GM21381 (cell line): Measurements from ENCODE around the gene BRAT1.
"Not testable (repeated sequence)": the region's sequence is repeated elsewhere in the genome, so short reads cannot be mapped to it uniquely, and the experiment has no call there.

Experiments
- ATAC-seq: cut with Tn5 transposase; IDR thresholded peaks from one replicate; pipeline ENCODE4 v1.9.1; 2021; ENCODE audit warnings: mild to moderate bottlenecking, moderate library complexity; ENCODE audit not compliant: unreplicated experiment

Gene BRAT1

DNA sequence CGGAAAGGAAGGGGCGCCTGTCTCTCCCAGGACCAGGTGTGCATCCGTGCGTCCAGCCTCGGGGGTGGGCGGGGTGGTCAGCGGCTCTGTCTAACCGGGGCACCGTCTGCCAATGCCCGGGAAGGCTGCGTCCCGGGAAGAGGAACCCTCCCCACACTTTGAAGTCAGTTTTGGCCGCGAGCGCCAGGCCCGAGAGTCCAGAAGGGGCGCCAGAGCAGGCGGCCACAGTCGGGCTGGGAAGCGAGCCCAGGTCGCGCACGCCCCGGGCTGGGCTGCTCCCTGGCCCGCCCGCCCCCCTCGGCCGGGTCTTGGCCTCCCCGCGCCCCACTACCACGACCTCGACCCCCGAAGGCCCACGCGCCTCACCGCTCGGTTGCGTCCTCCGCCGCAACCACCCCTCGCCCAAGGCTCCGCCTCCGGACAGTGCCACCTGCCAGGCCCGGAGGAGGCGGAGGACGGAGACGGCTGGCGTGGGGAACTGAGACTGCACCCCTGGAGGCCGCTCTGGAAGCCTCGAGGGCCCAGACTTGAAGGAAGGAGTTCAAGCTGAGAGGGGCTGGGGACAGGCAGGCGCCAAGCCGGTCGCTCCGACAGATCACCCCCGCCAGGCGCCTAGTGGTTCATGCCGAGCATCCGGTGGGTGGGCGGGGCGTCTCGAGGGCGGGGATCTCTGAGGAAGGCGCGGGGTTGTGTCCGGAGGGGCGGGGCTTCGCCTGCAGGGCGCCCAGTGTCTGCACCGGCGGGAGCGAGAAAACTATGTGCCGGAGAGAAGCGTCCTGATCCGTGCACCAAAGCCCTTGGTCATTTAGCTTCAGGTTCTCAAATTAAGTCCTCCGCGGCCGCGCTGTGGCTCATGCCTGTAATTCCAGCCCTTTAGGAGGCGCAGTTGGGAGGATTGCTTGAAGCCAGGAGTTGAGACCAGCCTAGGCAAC, at the start of gene BRAT1:
TSS of gene BRAT1 (minus strand) at position 404 of the 932 bp plus-strand sequence. CDS start 1,093 bp downstream, outside the sequence.
- ATAC-seq, result peak; percentile 60

DNA sequence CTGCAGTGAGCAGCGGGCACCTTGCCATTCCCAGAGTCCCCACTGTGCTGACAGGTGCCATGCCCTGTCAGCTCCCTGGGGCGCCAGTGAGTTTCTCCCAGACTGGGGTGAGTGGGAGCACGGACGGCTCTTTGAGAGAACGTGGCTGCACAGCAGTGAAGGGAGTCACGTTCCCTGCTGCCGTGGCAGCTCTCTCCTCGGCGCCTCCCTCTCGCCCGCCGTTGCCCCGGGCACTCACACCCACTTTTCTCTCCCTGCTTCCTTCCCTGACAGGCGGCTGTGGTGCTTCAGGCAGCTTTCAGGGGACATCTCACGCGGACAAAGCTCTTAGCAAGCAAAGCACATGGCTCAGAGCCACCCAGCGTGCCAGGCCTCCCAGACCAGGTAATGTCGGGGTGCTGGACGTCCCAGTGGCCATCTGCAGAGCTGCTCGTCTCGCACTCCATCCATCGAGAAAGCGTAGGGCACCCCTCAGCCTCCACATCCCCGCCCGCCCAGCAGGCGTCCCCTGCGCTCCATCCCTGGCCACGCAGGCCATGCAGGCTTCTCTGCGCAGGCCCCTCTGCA, 49.4 kb upstream of the BRAT1 start:
- no peak for ATAC-seq

DNA sequence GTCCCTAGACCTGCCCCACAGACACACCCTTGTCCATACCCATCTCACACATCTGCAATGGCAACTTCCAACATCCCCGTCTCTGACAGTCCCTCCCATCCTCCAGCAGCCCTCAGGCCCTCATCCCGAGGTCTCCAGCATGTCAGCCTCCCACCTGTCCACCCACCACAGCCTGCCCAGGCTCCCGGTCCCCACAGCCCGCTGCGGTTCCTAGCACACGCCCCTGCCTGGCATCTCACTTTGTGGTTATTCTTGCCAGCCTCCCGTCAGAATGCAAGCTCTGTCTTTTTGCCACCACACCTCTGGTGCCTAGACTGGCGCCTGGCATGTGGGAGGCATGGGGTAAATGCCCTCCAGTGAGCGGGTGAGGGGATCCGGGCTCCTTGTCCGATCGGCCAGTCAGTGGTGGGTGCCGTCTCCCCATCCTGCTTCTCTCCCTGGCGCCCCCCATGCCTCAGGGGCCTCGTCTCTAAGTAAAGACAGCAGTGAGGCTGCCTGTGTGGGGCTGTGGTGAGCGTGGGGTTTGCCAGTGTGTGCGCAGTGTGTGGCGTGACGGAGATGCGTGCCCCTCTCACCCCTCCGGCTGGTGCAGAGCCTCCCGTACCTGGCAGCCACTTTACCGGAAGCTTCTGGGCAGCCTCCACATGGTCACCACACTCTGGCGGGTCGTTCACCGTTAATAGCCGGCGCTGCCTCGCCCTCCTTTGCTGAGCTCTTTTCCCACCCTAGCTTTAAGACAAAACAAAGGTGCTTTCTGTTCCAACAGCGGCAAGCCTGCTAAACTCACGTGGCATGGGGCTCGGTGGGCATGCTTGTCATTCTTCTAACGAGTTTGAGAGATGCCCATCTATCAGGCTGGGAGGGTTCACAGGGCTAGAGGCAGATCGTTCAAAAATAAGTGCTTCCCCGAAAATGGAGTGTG, 48.0 kb upstream of the BRAT1 start:
- ATAC-seq, result no peak

- ATAC-seq, result no peak
Observed at GRCh38 chr7:2602406-2603043, 47.2 kb upstream of the BRAT1 start.

GRCh38 chr7:2601907-2602306, 46.6 kb upstream of the BRAT1 start:
- ATAC-seq, result no peak

GRCh38 chr7:2601065-2601464, 45.7 kb upstream of the BRAT1 start:
- ATAC-seq, result no peak

DNA sequence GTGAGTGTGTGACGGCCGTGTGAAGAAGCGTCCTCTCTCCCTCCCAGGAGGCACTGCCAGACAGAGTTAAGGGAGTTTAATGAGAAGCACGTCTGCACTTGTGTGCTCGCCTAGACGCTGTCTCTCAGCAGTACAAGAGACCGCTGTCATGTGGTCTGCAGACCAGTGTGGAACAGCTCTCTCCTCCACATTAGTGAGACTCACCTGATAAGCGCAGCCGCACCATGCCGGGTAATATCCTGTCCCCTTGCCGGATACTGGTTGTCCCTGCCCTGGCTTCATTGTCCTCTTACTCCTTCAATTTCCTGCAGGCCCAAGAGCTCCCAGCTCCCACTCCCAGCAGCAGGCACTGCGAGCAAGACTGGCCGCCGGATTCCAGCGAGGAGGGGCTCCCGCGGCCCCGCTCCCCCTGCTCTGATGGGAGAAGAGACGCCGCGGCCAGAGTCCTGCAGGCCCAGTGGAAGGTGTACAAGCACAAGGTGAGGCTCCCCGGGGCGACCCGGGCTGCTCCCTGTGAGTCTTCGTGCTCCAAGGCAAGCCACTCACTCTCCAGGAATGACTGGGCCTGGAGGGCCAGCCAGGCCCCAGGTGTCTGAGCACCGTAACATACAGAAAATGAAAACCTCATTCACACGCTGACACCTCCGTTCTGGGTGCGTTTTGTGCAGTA, 43.0 kb upstream of the BRAT1 start:
- ATAC-seq, result no peak

- no peak for ATAC-seq
Observed at GRCh38 chr7:2597273-2597640, 41.9 kb upstream of the BRAT1 start.

- ATAC-seq, result no peak
Observed at GRCh38 chr7:2596464-2597272, 41.3 kb upstream of the BRAT1 start.

GRCh38 chr7:2595258-2595860, 40.0 kb upstream of the BRAT1 start:
- ATAC-seq, result no peak

- no peak for ATAC-seq
Observed at GRCh38 chr7:2594599-2594998, 39.3 kb upstream of the BRAT1 start.

- ATAC-seq, result no peak
Observed at GRCh38 chr7:2593036-2593727, 37.9 kb upstream of the BRAT1 start.

- no peak for ATAC-seq
Observed at GRCh38 chr7:2592375-2592865, 37.1 kb upstream of the BRAT1 start.

GRCh38 chr7:2589941-2590340, 34.6 kb upstream of the BRAT1 start:
- not testable (repeated sequence) for ATAC-seq

- no peak for ATAC-seq
Observed at GRCh38 chr7:2589341-2589740, 34.0 kb upstream of the BRAT1 start.

- no peak for ATAC-seq
Observed at GRCh38 chr7:2587778-2588177, 32.5 kb upstream of the BRAT1 start.

DNA sequence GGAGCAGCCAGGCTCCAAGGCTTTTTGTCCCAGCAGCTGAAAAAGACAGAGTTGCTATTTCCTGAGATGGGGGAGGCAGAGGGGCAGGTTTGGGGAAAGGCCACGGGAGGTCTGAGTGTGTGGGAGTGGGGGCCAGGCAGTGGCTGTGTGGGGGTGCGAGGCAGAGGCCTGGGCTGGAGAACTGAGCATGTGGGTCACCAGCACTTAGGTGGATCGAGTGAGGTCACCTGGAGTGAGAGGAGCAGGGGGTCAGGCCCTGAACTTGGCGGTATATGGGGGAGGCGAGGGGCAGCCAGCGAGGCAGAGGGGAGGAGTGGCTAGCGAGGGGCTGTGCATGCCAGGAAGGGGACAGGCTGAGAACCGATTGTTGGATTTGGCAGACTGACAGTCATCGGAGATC, 31.8 kb upstream of the BRAT1 start:
- ATAC-seq, result no peak

DNA sequence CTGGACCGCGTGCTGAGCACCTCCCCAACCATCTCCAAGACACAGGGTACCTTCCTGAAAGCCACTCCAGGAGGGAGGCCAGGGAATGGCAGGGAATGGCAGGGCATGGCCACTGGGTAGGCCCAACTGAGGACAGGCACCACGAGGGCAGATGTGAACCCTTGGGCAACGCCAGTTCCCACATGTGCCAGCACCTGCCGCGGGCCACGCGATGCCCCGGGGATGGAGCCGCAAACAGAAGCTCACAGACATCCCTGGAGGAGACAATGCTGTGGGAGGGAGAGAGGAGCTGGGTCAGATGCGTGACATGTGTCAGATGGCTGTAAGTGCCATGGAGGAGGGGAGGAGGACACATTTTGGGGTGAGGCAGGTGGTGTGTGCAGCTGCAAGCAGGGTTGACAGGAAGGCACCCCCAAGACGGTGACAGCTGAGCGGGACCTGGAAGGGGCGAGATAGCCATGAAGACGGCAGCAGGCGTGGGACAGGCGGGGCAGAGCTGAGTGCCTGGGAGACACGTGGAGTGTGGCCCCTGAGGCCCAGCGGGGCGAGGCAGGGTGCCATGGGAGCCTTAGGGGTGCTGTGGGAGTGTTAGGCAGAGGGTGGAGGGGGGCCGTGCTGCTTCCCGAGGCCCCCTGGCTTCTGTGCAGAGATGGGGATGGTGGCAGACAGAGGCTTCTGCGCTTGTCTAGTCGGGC, 31.1 kb upstream of the BRAT1 start:
- ATAC-seq, result no peak
